ENCODE measurements around the gene CHST13. TPM values are rescaled to one million over a fixed set of nuclear protein-coding genes. Genes with fewer than 3 reads are reported as not detected.
A peak's percentile ranks its signal among the peaks of the same experiment; 100 is the strongest.

The CHST13 gene
- total RNA-seq, 1 donor from 2014 or later = not detected

DNA sequence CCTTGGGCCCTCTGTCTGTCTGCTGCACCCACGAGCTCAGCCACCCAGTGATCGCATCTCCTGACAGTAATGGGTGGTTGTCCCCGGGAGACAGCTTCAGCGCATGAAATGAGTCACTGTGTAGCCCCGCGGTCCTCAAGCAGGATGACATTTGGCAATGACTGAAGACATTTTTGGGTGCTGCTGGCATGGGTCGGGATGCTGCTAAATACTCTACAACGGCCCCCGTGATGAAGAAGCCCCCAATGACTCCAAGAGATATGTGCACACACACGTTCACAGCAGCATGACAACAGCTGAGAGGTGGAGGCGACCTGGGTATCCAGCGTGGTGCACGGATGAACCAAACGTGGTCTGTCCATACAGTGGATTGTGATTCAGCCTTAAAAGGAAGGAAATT lies 30.9 kb upstream of the CHST13 start:
- H3K4me1 Mint-ChIP-seq (ENCODE audit: low read depth) = peaks cover 10% of the 10 kb centered on the region

DNA sequence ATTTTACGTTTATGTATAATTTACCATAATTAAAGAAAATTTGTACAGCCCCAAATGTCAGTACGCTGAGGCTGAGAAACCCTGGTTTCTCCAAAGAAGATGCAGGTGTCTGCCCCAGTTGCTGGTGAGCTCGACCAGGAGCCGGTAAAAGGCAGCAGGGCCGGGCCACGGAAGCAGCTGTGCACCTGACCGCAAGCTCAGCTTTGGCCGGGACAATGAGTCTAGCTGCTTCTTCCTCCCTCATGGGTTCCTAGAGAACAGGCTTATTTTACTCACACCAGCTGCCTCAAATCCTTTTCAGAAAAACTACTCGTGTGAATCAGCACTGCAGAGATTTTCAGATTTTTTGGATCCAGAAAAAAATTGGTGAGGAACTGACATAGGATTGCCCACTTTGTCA lies 30.2 kb upstream of the CHST13 start:
- intact Hi-C loops (cut with micrococcal nuclease) = no loop called here
- Mint-ChIP-seq H3K4me3 (ENCODE audit: low read depth) (no peak overlapping the region), H3K27ac (no peak overlapping the region), H3K4me1 (ENCODE audit: low read depth) (peaks cover 10% of the 10 kb centered on the region), H3K36me3 (ENCODE audit: low read depth) (no peaks in the 10 kb centered on the region), H3K9me3 (no peaks in the 10 kb centered on the region), H3K27me3 (ENCODE audit: low read depth) (no peaks in the 10 kb centered on the region)
- DNase-seq (ENCODE audit: low spot score) = no peak

More for the DNA sequence above, 30.9 kb upstream of the CHST13 start:
- Mint-ChIP-seq H3K9me3 (no peaks in the 10 kb centered on the region), H3K4me3 (ENCODE audit: low read depth) (no peak overlapping the region), H3K27me3 (ENCODE audit: low read depth) (no peaks in the 10 kb centered on the region), H3K36me3 (ENCODE audit: low read depth) (no peaks in the 10 kb centered on the region), H3K27ac (no peak overlapping the region)
- DNase-seq (ENCODE audit: low spot score) = no peak
- intact Hi-C loops (cut with micrococcal nuclease) = no loop called here

DNA sequence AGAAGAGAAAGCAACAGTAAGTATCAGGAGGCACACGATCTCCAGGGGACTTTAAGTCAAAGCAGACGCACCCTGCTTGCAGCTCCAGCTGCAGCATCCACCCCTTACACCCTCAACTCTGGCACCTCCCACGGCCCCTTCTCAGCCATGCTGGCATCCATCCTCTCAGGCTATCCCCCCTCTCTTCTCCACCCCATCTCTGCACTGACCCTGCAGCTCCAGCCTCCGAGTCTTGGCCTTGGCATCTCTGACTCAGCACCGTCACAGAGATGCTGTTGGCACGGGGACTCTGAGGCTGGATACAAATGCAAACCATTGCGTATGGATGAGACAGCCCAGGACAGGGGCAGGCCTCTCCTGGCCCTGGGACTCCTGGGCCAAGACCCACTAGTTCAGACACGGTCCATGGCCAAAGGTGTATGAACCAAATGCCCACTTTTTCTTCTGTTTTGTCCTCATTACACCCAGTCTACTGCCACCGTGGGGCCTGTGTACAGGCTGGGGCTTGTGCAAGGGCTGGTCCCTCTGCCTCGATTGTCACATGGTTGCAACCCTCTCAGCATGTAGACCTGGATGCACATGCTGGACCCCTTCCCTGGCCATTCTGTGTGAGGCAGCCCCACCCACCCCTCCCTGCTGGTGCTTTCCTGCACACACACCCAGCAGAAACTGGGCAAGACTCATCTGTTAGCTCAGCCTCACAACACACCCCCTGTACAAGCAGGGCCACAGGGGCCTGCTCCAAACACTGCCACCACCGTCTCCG lies 29.6 kb upstream of the CHST13 start:
- H3K4me3 Mint-ChIP-seq (ENCODE audit: low read depth) = no peak overlapping the region
- intact Hi-C loops (cut with micrococcal nuclease) = no loop called here
- DNase-seq (ENCODE audit: low spot score) = no peak
- H3K27ac Mint-ChIP-seq = no peak overlapping the region
- no peaks in the 10 kb centered on the region for H3K27me3 Mint-ChIP-seq (ENCODE audit: low read depth)
- H3K36me3 Mint-ChIP-seq (ENCODE audit: low read depth) = no peaks in the 10 kb centered on the region
- H3K4me1 Mint-ChIP-seq (ENCODE audit: low read depth) = peaks cover 10% of the 10 kb centered on the region
- no peaks in the 10 kb centered on the region for H3K9me3 Mint-ChIP-seq

DNA sequence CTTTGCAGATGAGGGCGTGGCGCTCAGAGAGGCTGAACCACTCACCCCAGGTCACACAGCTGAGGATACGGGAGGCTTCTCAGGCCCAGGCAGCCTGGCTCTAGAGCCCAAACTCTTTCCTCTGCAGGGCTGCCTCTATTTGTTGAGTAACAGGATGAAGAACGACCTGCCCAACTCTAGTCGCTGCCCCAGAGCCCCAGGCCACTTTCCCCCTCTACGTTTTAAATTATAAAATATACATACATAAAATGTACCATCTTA lies 29.1 kb upstream of the CHST13 start:
- intact Hi-C loops (cut with micrococcal nuclease) = no loop called here
- Mint-ChIP-seq H3K36me3 (ENCODE audit: low read depth) (no peaks in the 10 kb centered on the region), H3K4me1 (ENCODE audit: low read depth) (peaks cover 10% of the 10 kb centered on the region), H3K9me3 (no peaks in the 10 kb centered on the region), H3K27ac (no peak overlapping the region), H3K27me3 (ENCODE audit: low read depth) (no peaks in the 10 kb centered on the region), H3K4me3 (ENCODE audit: low read depth) (no peak overlapping the region)
- no peak for DNase-seq (ENCODE audit: low spot score)

DNA sequence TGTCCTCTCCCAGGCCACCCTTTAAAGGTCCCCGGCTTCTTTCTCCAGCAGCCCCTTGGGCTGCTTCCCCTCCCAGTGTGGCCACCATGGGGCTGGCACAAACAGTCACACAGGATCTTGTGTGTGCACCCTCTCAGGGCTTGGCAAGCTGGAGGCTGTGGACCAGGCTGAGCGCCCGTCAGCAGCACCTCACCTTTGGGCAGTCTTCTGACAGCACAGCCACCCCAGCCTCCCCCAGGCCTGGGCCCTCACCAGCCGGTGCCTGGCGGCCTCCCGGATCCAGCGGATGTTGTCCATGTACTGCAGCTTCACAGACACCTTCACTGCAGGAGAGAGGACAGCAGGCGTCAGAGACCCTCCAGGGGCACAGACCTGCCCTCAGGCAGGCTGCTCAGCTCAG lies 28.2 kb upstream of the CHST13 start:
- H3K27ac Mint-ChIP-seq = no peak overlapping the region

DNA sequence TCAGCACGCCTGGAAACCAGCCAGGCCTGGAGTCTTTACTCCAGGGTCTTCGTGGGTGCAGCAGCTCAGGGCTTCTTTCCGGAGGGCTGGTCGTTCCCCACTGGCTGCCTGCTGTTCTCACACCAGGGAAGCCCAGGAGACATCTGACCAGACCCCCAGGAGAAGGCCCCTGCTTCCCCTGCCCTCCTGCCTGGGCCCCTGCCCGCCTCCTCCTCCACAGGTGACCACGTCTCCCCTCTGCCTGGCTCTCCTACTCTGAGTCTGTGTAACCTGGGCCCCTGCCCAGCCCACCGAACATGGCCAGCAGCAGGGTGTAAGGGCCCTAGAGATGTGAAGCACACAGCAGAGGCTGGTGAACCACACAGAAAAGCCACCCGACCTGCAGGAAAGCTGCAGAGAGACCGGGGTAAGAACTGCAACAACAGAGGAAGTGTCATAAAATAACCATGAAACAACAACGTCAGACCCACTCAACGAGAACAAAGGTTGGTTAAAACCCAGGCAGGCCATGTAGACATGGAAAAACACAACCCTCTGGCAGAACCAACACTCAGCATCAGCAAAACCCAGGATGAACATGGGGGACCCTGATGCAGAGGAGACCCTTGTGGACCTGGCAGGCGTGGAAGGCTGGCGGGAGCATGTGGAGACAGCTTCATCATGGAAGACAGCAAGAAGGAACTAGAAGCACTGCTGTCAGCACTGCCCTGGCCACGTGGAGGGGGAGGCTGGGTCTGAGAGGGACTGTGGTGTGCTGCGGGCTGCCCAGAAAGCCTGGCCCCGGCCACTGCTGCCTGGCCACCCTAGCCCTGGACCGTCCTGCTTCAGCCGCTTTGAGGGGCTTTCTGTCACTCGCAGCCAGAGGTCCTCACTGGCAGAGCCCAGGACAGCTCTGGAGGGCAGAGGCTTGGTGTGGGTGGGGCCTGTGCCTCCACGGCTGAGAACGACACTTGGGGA lies 26.8 kb upstream of the CHST13 start:
- no peak overlapping the region for H3K4me3 Mint-ChIP-seq (ENCODE audit: low read depth)
- H3K27ac Mint-ChIP-seq = peak overlapping the region; percentile 75
- H3K36me3 Mint-ChIP-seq (ENCODE audit: low read depth) = no peaks in the 10 kb centered on the region
- intact Hi-C loops (cut with micrococcal nuclease) = no loop called here
- no peaks in the 10 kb centered on the region for H3K9me3 Mint-ChIP-seq
- H3K4me1 Mint-ChIP-seq (ENCODE audit: low read depth) = peaks cover 10% of the 10 kb centered on the region
- H3K27me3 Mint-ChIP-seq (ENCODE audit: low read depth) = no peaks in the 10 kb centered on the region
- DNase-seq (ENCODE audit: low spot score) = no peak

More for the DNA sequence above, 28.2 kb upstream of the CHST13 start:
- Mint-ChIP-seq H3K9me3 (no peaks in the 10 kb centered on the region), H3K4me1 (ENCODE audit: low read depth) (peaks cover 10% of the 10 kb centered on the region), H3K36me3 (ENCODE audit: low read depth) (no peaks in the 10 kb centered on the region), H3K27me3 (ENCODE audit: low read depth) (no peaks in the 10 kb centered on the region), H3K4me3 (ENCODE audit: low read depth) (no peak overlapping the region)
- intact Hi-C loops (cut with micrococcal nuclease) = no loop called here
- no peak for DNase-seq (ENCODE audit: low spot score)

DNA sequence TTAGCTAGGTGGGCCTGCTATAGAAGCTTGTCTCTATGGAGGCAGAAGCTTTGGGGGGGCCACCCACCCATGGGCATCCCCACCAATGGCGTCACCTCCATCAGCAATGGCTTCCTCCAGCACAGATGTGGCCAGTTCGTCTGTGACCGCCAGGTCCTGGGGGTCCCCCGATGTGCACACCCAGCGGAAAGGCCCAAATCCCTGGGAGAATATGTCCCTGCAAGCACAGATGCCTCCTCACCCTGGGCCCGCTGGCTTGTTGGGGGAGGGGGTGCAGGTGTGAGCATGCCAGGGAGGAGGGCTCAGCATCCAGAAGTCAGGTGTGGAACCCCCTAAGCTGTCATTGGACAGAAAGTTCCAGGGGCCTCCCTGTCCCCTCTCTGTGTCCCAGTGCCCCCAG lies 26.0 kb upstream of the CHST13 start:
- no peaks in the 10 kb centered on the region for H3K27me3 Mint-ChIP-seq (ENCODE audit: low read depth)
- DNase-seq (ENCODE audit: low spot score) = no peak
- intact Hi-C loops (cut with micrococcal nuclease) = no loop called here
- no peak overlapping the region for H3K27ac Mint-ChIP-seq
- no peaks in the 10 kb centered on the region for H3K36me3 Mint-ChIP-seq (ENCODE audit: low read depth)
- no peaks in the 10 kb centered on the region for H3K9me3 Mint-ChIP-seq
- H3K4me1 Mint-ChIP-seq (ENCODE audit: low read depth) = peaks cover 9% of the 10 kb centered on the region
- no peak overlapping the region for H3K4me3 Mint-ChIP-seq (ENCODE audit: low read depth)

DNA sequence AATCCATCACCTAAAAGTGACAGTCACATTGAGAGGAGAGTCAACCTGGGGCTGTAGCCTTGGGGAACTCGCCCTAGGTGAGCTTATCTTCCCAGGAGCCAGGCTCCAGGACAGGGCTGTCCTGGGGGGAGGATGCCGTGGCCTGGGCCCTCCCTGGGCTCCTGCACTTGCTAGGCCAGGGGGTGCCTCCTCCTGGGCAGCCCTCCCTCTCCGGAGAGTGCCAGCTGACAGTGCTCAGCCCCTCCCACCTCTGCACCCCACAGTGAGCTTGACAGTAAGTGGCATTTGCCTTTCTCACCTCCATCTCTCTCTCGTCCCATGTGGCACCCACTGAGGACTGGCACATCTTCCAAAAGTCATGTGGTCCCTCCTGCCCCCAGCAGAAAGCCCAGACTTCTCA lies 25.5 kb upstream of the CHST13 start:
- H3K4me1 Mint-ChIP-seq (ENCODE audit: low read depth) = peaks cover 4% of the 10 kb centered on the region
- intact Hi-C loops (cut with micrococcal nuclease) = no loop called here
- no peaks in the 10 kb centered on the region for H3K9me3 Mint-ChIP-seq
- no peaks in the 10 kb centered on the region for H3K36me3 Mint-ChIP-seq (ENCODE audit: low read depth)
- no peaks in the 10 kb centered on the region for H3K27me3 Mint-ChIP-seq (ENCODE audit: low read depth)
- no peak overlapping the region for H3K27ac Mint-ChIP-seq
- DNase-seq (ENCODE audit: low spot score) = no peak
- H3K4me3 Mint-ChIP-seq (ENCODE audit: low read depth) = no peak overlapping the region

DNA sequence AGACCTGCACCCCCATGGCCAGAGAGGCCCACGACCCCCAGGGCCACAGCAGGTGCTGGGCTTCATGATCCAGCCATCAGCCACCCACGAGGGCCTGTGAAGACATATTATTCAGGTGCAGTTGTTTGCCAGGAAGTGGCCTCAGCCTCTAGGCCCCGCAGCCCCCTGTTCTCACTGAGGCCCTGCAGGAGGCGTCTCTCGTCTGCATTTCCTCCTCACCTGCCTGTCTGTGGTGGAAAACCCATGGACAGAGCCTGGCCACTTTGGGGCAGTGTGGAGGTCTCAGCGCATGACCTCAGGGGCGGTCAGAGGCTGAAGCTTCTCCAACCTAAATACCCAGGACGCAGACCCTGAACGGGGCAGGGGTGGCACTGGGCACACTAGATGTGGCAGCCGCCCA lies 25.0 kb upstream of the CHST13 start:
- intact Hi-C loops (cut with micrococcal nuclease) = no loop called here
- H3K9me3 Mint-ChIP-seq = no peaks in the 10 kb centered on the region
- no peaks in the 10 kb centered on the region for H3K27me3 Mint-ChIP-seq (ENCODE audit: low read depth)
- DNase-seq (ENCODE audit: low spot score) = no peak
- H3K4me1 Mint-ChIP-seq (ENCODE audit: low read depth) = peaks cover 4% of the 10 kb centered on the region
- no peak overlapping the region for H3K27ac Mint-ChIP-seq
- no peaks in the 10 kb centered on the region for H3K36me3 Mint-ChIP-seq (ENCODE audit: low read depth)
- H3K4me3 Mint-ChIP-seq (ENCODE audit: low read depth) = no peak overlapping the region

DNA sequence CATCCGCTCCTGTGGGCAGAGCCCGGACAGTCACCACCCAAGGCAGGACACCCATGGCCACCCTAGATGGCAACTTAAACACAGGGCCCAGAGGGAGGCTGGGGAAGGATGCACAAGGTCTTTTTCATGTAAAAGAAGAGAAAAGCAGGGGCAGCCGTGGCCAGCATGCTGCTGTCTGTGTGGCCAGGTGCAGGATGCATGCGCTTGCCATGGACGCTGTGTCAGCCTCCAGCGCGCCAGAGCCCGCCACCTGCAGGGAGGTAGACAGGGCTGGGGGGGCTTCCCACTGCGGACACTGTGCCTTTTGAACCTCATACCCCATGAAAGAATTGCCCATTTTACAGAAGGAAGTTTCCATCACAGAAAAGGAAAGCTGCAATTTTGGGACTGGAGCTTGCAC lies 24.6 kb upstream of the CHST13 start:
- intact Hi-C loops (cut with micrococcal nuclease) = no loop called here
- Mint-ChIP-seq H3K4me1 (ENCODE audit: low read depth) (peaks cover 4% of the 10 kb centered on the region), H3K9me3 (no peaks in the 10 kb centered on the region), H3K27ac (no peak overlapping the region), H3K36me3 (ENCODE audit: low read depth) (no peaks in the 10 kb centered on the region), H3K27me3 (ENCODE audit: low read depth) (no peaks in the 10 kb centered on the region), H3K4me3 (ENCODE audit: low read depth) (no peak overlapping the region)
- no peak for DNase-seq (ENCODE audit: low spot score)

DNA sequence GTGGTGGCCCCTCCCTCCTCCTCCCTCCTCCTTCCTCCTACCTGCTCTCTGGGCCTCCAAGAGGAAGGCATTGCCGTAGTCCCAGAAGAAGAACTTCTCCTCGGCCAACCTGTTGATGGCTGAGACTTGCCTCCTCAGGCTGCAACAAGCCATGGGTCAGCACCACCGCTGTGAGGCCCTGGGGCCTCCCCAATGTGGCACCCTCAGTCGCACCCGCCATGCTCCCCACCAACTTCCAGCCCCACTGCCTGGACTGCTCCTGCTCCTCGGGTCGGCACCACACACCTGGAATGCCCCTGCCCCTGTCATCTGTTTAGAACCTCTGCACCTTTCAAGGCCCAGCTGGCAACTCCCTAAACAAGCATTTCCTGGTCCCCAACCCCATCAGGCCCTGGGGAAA lies 23.9 kb upstream of the CHST13 start:
- H3K4me3 Mint-ChIP-seq (ENCODE audit: low read depth) = no peak overlapping the region
- H3K27me3 Mint-ChIP-seq (ENCODE audit: low read depth) = no peaks in the 10 kb centered on the region
- H3K36me3 Mint-ChIP-seq (ENCODE audit: low read depth) = no peaks in the 10 kb centered on the region
- H3K4me1 Mint-ChIP-seq (ENCODE audit: low read depth) = peaks cover 4% of the 10 kb centered on the region
- DNase-seq (ENCODE audit: low spot score) = no peak
- no peak overlapping the region for H3K27ac Mint-ChIP-seq
- intact Hi-C loops (cut with micrococcal nuclease) = no loop called here
- H3K9me3 Mint-ChIP-seq = no peaks in the 10 kb centered on the region

DNA sequence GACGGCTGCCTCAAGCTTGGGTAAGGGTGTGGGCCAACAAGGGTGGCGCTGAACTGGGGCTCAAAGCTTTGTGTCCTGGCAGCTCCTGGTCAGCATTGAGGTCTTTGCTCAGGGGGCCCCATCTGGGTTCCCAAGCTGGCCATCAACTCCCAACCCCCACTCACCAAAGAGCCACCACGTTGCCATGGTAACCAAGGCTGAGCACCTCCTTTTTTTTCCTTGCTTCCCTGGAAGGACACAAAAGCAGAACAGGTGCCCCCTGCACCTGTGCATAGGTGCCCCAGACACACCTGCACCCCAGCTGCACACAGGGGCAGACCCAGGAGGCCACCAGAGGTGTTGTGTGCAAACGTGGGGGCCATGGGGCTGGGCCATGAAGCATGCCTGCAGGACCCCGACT lies 22.9 kb upstream of the CHST13 start:
- Mint-ChIP-seq H3K4me3 (ENCODE audit: low read depth) (no peak overlapping the region), H3K27ac (no peak overlapping the region), H3K27me3 (ENCODE audit: low read depth) (no peaks in the 10 kb centered on the region), H3K36me3 (ENCODE audit: low read depth) (no peaks in the 10 kb centered on the region), H3K4me1 (ENCODE audit: low read depth) (peaks cover 4% of the 10 kb centered on the region), H3K9me3 (no peaks in the 10 kb centered on the region)
- intact Hi-C loops (cut with micrococcal nuclease) = no loop called here
- no peak for DNase-seq (ENCODE audit: low spot score)

DNA sequence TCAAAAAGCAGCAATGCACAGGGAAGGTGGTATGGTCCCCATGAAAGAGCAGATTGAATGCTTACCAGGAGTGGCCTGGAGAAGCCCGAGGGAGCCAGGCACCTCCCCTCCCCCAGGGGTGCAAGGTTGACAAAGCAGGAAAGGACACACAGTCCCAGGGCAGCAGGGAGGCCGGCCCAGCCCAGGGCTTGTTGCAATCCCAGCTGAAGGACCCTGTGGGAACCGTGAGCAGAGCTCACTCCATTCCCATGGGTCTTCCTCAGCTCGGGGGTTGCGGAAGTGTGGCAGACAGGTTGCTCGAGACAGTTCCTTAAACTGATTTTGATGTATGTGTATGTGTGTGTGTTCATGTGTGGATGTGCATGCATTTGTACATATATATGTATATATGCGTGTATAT lies 22.2 kb upstream of the CHST13 start:
- no peak overlapping the region for H3K27ac Mint-ChIP-seq
- no peak for DNase-seq (ENCODE audit: low spot score)
- intact Hi-C loops (cut with micrococcal nuclease) = no loop called here
- no peaks in the 10 kb centered on the region for H3K27me3 Mint-ChIP-seq (ENCODE audit: low read depth)
- no peaks in the 10 kb centered on the region for H3K9me3 Mint-ChIP-seq
- no peaks in the 10 kb centered on the region for H3K36me3 Mint-ChIP-seq (ENCODE audit: low read depth)
- H3K4me1 Mint-ChIP-seq (ENCODE audit: low read depth) = peaks cover 4% of the 10 kb centered on the region
- no peak overlapping the region for H3K4me3 Mint-ChIP-seq (ENCODE audit: low read depth)
